HL-60/S4 (cell line): Measurements from ENCODE around the gene COPS2.
"Not testable (repeated sequence)": the region's sequence is repeated elsewhere in the genome, so short reads cannot be mapped to it uniquely, and the experiment has no call there.

ENCODE experiments used
- in situ Hi-C: fragments of 300-500 bp; cut with MboI; formaldehyde crosslinking; loops from 2 replicates; pipeline ENCODE4 v1.14.3; 2022; ENCODE audit warnings: low sequenced_read_pairs

COPS2 gene

DNA sequence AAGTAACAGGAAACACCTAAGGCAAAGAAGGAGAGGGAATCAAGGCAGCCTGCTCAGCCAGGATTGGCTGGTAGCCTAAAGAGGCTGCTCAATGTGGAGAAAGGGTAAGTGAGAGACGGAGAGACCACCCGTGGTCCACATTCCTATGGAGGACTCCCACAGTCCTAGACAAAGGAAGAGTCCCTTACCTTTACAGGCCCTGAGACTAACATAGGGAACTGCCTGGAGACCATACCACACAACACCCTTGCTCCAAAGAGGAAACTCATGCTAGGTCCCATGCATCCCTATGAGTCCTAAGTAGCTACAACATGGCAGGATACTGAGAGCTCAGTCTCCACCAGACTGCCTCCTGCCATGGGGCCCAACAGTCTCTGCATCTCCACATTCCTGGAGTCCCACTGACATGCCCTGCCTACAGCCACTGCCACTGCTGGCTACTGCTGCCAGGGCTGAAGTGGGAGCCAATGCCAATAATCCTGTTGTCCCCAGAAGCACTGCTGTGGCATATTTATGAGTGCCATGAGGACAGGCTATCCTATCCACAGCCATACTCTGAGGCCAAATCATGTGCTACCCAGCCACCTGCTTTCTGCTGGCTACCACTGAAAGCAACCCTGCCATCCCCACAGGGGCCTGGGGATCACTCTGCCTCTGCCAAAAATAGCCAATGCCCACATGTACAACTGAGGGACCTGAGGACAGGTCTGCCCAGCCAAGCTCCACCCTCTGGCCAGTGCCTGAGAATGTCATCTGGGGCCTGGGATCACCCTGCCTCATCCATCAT, 45.0 kb downstream of the COPS2 start:
- in situ Hi-C loops, result no loop called here

DNA sequence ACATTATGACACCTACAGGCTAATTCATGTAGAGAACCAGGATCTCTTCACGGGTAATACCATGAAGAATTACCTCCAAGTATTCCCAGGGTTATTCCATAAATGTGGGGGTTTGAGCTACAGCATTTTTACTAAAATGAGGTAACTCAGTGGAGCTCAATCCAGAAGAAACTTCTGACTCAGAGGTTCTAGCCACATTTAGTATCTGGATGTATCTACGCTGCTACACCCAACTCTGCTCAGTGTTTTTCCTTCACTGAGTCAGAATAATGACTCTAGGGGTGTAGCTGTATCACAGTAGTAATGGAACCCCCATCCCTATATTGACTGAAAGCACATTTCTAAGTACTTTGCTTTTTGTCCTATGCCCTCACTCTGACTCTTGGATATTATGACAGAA, 52.4 kb downstream of the COPS2 start:
- in situ Hi-C loops, result no loop called here

- in situ Hi-C loops, result no loop called here
Measured at GRCh38 chr15:49101536-49101935, 53.9 kb downstream of the COPS2 start.

DNA sequence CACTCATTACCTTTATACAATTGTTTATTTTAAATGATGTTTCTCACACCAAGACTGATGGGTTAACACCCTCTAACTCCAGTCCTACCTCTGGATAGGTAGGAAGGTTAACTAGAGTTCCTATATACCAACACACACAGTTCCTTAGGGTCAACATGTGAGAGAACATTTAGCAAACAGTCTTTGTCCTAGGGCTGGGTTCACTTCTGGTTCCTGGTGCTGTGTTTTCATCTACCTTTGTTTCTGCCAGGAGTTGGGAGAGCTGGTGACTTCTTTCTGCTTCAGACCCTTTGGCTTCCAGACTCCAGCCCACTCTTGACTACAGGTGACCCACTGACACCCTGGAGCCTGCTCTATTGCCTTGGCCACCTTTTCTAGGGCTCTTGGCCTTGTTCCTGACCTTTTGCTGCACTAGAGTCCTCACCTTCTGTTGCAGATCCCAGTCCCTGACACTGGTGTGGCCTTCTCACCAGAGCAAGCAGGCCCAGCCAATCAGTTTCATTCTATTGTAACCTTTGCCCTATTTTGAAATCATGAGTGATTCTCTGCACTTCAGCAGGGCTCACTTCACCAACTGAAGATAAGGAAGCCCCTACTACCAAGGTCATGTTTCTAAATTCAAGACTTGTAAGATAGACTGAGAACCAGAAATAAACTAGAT, 59.2 kb downstream of the COPS2 start:
- in situ Hi-C loops, result no loop called here

DNA sequence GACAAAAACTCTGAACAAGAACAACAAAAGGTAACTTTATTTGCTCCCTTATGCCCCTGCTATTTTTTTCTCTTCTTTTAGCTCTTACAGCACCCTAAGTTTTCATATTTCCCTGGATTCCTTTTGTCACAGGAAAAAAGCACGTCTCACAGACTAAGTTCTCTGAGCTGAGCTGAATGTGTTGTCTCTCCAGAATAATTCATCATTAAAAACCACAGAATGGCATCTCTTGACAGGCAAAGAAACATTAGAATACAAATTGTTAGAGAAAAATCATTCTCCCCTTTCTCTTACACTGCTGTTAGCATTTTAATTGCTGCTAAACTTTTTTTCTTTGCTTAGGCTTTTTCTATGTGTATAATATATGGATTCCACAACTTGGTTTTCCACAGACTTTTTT, 60.5 kb downstream of the COPS2 start:
- in situ Hi-C loops, result no loop called here

GRCh38 chr15:49093252-49094105, 61.9 kb downstream of the COPS2 start:
- in situ Hi-C loops, result no loop called here

DNA sequence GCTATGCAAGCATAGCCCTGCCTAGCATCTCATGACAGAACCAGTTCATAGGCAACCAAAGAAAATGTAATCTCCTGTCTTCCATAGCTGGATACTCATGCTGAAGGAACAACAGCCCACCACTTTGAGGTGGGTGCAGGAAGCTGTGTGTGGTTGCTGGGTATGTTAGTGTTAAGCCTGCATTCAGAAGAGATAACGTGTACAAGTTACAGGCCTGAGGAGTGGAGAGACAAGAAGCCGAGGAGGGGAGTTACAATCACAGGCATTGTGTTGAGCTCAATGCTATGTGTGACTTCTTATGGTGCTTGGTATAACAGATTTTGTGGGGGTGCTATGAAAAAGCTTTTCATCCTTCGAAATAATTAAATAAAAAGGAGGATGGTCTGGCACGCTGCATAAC, 66.4 kb downstream of the COPS2 start:
- in situ Hi-C loops, result no loop called here

GRCh38 chr15:49085696-49086459, 69.5 kb downstream of the COPS2 start:
- in situ Hi-C loops, result no loop called here

- in situ Hi-C loops, result no loop called here
Measured at GRCh38 chr15:49084285-49084570, 71.2 kb downstream of the COPS2 start.

DNA sequence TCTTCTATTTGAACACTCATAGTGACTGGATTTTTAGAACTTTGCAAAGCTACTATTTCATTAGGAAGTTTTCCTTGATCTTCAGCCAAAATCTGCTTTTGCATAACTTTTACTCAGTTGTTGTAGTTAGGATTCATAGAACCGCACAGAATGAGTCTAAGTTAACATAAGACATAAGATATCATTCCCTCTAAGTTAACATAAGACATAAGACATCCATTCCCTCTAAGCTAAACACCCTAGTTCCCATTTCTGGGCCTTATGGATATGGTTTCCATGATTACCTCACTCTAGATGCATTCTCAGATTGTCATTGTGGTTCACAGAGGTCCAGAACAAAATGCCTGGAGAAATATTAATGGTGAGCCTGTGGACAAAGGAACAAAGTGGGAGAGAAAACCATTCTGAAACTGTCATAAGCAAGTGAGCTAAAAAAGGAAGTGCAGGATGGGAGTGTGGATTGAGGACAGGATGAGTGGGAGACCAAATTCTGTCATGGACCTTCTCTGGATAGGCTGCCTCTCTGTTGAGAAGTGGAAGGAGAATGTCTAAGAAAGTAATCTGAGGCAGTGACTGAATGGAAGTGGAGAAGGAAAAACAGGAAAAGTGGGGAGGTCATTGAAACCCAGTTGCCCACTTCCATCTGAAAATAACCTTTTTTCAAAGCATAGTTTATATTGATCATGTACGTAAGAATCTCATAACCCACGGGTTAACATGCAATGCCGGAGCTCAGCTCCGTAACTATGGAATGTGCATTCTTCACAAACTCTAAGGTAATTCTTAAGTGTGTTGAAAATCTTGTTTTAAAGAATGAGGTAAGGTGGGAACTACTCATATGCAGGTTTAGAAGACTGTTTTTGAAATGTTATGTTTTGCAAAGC, 71.8 kb downstream of the COPS2 start:
- in situ Hi-C loops, result no loop called here

GRCh38 chr15:49082960-49083359, 72.4 kb downstream of the COPS2 start:
- in situ Hi-C loops, result no loop called here

GRCh38 chr15:49079340-49080039, 75.9 kb downstream of the COPS2 start:
- in situ Hi-C loops, result no loop called here

- in situ Hi-C loops, result no loop called here
Measured at GRCh38 chr15:49075881-49076280, 79.5 kb downstream of the COPS2 start.

GRCh38 chr15:49074589-49075287, 80.7 kb downstream of the COPS2 start:
- in situ Hi-C loops, result not testable (repeated sequence)
